Erythroblast (primary cell): Measurements from ENCODE around the gene ATP6V0A4.
"Not testable (repeated sequence)": the region's sequence is repeated elsewhere in the genome, so short reads cannot be mapped to it uniquely, and the experiment has no call there.

Experiments used
- GATA1 ChIP-seq: IDR thresholded peaks from 2 replicates; pipeline ENCODE4 v1.6.1; 2011; ENCODE audit warnings: low read depth, mild to moderate bottlenecking, control low read depth, low read length, moderate library complexity
- POLR2A ChIP-seq: IDR thresholded peaks from 2 replicates; pipeline ENCODE4 v1.6.1; 2011; ENCODE audit warnings: mild to moderate bottlenecking, low read length

DNA sequence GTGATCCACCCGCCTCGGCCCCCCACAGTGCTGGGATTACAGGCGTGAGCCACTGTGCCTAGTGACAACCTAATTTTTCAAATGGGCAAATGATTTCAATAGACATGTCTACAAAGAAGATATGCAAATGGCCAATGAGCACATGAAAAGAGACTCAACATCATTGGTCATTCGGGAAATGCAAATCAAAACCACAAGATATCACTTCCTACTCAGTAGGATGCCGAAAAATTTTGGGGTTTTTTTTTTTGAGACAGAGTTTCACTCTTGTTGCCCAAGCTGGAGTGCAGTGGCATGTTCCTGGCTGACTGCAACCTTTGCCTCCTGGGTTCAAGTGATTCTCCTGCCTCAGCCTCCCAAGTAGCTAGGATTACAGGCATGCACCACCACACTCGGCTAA lies 110.0 kb downstream of the ATP6V0A4 start:
- not testable (repeated sequence) for TF ChIP-seq GATA1, POLR2A
